Cardiac muscle cell (in vitro differentiated cells and primary cell): Measurements from ENCODE around the gene NCKIPSD. TPM values are rescaled to one million over a fixed set of nuclear protein-coding genes. Genes with fewer than 3 reads are reported as not detected.

Source experiments
- DNase-seq, 2 donors: peaks; one replicate each; pipeline versions ENCODE4 v3.0.0 to v3.0.0-alpha.2; 2010 to 2017; ENCODE audit warnings: low read depth in 1 of 2, low spot score in 1 of 2
- H3K27ac ChIP-seq: fragments of 200-600 bp; sonication (generic); 2 replicates; pipeline ENCODE4 v1.5.1; 2016
- H3K27me3 ChIP-seq: fragments of 200-600 bp; sonication (generic); 2 replicates; pipeline ENCODE4 v1.6.0; 2016; ENCODE audit warnings: control low read depth
- H3K36me3 ChIP-seq: fragments of 200-600 bp; sonication (generic); 2 replicates; pipeline ENCODE4 v1.5.1; 2016; ENCODE audit warnings: control low read depth
- H3K4me1 ChIP-seq: fragments of 200-600 bp; sonication (generic); 2 replicates; pipeline ENCODE4 v1.8.1; 2017; ENCODE audit warnings: low read depth, mild to moderate bottlenecking, mixed run types
- H3K4me3 ChIP-seq: fragments of 200-600 bp; sonication (generic); 2 replicates; pipeline ENCODE4 v1.5.1; 2016; ENCODE audit warnings: mild to moderate bottlenecking
- H3K9me3 ChIP-seq: fragments of 200-600 bp; sonication (generic); 2 replicates; pipeline ENCODE4 v1.5.1; 2017; ENCODE audit warnings: low read depth, mild to moderate bottlenecking, control low read depth
- polyA plus RNA-seq: library from polyadenylated mRNA; unstranded; fragments of >200 nt; fragmentation: Nextera tagmentation; extraction: Ambion mirVana; gene quantifications from 2 replicates; pipeline ENCODE4 v1.2.1, GENCODE V29; 2016
- total RNA-seq: library from RNA; depleted of rRNA; stranded (reverse); fragments of >200 nt; gene quantifications from 2 replicates; pipeline ENCODE4 v1.2.3, GENCODE V29; 2016
- TF ChIP-seq, protein P1 (sequence below): IDR thresholded peaks from 2 replicates; pipeline ENCODE4 v1.5.1; 2012; ENCODE audit warnings: low read depth, mild to moderate bottlenecking, low read length

NCKIPSD gene
- total and polyA plus RNA-seq, 2 experiments from 2014 or later, result 51.7 to 68.7 TPM

- H3K9me3 ChIP-seq, result no peaks in the 10 kb centered on the region
- no peak overlapping the region for H3K27ac ChIP-seq
- H3K36me3 ChIP-seq, result no peaks in the 10 kb centered on the region
- no peaks in the 10 kb centered on the region for H3K27me3 ChIP-seq
- no peak overlapping the region for H3K4me3 ChIP-seq
- DNase-seq, result no peak
- TF ChIP-seq, protein P1, sequence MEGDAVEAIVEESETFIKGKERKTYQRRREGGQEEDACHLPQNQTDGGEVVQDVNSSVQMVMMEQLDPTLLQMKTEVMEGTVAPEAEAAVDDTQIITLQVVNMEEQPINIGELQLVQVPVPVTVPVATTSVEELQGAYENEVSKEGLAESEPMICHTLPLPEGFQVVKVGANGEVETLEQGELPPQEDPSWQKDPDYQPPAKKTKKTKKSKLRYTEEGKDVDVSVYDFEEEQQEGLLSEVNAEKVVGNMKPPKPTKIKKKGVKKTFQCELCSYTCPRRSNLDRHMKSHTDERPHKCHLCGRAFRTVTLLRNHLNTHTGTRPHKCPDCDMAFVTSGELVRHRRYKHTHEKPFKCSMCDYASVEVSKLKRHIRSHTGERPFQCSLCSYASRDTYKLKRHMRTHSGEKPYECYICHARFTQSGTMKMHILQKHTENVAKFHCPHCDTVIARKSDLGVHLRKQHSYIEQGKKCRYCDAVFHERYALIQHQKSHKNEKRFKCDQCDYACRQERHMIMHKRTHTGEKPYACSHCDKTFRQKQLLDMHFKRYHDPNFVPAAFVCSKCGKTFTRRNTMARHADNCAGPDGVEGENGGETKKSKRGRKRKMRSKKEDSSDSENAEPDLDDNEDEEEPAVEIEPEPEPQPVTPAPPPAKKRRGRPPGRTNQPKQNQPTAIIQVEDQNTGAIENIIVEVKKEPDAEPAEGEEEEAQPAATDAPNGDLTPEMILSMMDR, result no peak
- no peaks in the 10 kb centered on the region for H3K4me1 ChIP-seq
Measured at GRCh38 chr3:48647714-48648113, 38.0 kb downstream of the NCKIPSD start.

DNA sequence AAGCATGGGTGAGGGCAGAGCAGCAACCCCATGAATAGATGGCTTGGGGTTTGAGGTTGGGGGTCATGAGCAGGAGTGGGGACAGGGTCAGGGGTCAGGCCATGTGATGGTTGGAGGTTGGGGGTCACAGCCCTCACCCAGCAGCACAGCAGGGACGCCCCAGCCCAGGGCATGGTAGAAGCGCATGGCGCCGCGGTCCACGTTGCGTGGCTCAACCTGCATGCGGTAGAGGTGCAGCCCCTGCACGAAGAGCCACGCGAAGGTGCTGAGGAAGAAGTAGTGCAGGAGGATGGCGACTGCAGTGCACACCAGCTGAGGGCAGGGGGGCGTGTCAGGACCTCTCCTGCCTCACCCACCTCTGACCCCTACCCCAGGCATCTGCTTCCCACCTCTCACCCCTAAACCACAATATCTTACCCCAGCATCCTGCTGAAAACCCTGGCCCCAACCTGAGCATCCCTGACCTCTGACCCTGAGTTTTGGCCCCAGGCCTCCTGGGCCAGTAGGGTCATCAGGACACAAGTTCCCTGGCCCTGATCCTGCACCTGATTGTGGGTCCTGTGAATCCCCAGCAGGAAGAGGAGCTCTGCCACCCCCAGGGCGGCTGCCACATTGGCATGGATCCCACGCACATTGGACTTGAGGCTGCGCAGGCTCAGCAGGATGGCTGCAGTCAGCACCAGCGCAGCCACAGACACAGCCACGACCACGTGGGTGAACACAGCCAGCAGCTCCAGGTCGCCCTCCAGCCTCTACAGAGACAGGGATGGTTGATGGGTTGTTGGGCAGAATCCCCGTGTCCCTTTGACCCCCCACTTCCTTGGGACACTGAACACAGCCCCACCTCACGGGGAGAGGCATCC is 40.6 kb downstream of the NCKIPSD start:
- H3K4me1 ChIP-seq, result no peaks in the 10 kb centered on the region
- no peaks in the 10 kb centered on the region for H3K9me3 ChIP-seq
- H3K27me3 ChIP-seq, result no peaks in the 10 kb centered on the region
- no peaks in the 10 kb centered on the region for H3K36me3 ChIP-seq
- no peak overlapping the region for H3K4me3 ChIP-seq
- H3K27ac ChIP-seq, result no peak overlapping the region
- TF ChIP-seq, protein P1, result no peak
- no peak for DNase-seq

DNA sequence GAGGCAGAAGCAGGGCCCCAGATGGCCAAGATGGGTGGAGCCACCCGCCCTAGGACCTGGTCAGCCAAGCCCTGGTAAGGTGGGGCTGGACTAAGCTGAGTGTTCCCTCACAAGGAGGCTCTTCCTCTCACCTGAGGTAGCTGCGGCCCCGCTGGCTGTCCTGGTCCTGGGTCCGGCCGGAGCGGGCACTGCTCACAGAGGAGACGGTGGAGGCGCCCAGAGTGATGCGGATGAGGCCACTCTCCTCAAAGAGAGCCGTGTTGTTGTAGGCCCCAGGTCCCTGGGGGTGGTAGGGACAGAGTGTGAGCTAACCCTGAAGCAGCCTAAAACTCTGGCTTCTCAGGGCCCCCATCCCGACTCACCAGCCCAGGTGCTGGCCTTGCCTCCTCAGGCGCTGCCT is 43.1 kb downstream of the NCKIPSD start:
- no peak overlapping the region for H3K4me3 ChIP-seq
- H3K36me3 ChIP-seq, result no peaks in the 10 kb centered on the region
- H3K27ac ChIP-seq, result no peak overlapping the region
- H3K9me3 ChIP-seq, result no peaks in the 10 kb centered on the region
- H3K4me1 ChIP-seq, result peaks cover 4% of the 10 kb centered on the region
- TF ChIP-seq, protein P1, result no peak
- DNase-seq, result no peak
- H3K27me3 ChIP-seq, result no peaks in the 10 kb centered on the region

DNA sequence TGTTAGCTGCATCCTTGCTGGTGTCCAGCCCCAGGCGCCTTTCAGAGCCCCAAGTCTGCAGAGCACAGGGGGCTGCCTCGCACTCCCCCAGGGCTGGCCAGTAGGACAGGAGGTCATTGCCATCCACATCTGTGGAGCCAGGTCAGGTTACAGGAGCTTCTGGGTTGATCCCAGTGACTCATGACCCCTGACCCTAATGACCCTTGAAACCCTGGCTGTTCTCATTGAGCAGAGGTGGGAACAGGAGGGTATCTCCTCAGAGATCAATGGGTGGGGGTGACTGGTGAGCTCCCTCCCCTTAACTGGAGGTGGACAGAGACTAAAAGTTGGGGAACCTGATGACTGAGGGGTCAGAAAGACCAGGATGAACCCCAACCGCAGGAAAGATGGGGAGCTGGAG is 44.3 kb downstream of the NCKIPSD start:
- Histone ChIP-seq H3K27ac (no peak overlapping the region), H3K4me1 (peaks cover 16% of the 10 kb centered on the region), H3K4me3 (no peak overlapping the region), H3K27me3 (no peaks in the 10 kb centered on the region), H3K9me3 (no peaks in the 10 kb centered on the region), H3K36me3 (no peaks in the 10 kb centered on the region)
- no peak for DNase-seq
- TF ChIP-seq, protein P1, result no peak

- H3K27ac ChIP-seq, result no peak overlapping the region
- H3K4me1 ChIP-seq, result peaks cover 17% of the 10 kb centered on the region
- no peaks in the 10 kb centered on the region for H3K9me3 ChIP-seq
- H3K4me3 ChIP-seq, result no peak overlapping the region
- no peak for DNase-seq
- no peaks in the 10 kb centered on the region for H3K27me3 ChIP-seq
- TF ChIP-seq, protein P1, result no peak
- no peaks in the 10 kb centered on the region for H3K36me3 ChIP-seq
Measured at GRCh38 chr3:48639944-48640606, 45.6 kb downstream of the NCKIPSD start.
